ENCODE data around the gene TLR10. TPM values are rescaled to one million over a fixed set of nuclear protein-coding genes. Genes with fewer than 3 reads are reported as not detected.

TLR10 gene
- total RNA-seq, 1 experiment from 2014 or later, result 0.30 TPM

DNA sequence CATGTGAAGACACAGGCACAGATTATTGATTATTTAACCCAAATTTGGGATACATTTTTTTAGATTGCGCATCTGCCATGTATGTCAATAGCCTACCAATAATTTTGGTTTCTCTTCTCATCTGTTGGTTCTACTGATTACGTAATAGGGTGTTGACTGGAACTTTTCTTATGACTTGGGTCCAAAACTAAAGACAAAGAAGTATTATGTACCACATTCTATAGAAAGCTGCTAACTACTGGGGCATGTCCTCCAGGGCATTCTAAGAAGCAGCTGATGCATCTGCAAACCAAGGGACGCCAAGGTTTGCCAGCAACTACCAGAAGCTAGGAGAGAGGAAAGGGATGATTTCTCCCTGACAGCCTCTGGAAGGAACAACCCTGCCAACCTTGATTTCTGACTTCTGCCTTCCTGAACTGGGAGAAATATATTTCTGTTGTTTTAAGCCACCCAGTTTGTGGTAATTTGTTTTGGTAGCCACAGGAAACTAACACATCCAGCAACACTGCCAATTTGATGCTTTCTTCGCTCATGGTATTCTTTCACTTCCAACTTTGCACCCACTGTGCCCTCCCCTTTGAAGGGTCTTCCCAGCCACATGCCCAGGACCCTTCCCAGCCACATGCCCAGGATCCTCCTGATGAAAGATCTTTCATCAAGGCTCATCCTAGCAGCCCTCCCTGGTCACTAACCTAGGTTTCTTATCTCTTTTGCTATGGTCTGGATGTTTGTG lies 37.7 kb upstream of the TLR10 start:
- no peaks in the 10 kb centered on the region for H3K4me1 ChIP-seq (ENCODE audit: control insufficient read depth in 1 of 2, insufficient read depth in 2 of 2, low read length in 2 of 2)
- ChIA-PET CTCF (no interaction called here), POLR2A (no interaction called here), RAD21 (ENCODE audit: low non-redundant PET in 1 of 2, low total read pairs in 2 of 2, uncharacterized antibody in 2 of 2, unreplicated experiment in 2 of 2) (no interaction called here)
- H2AFZ ChIP-seq (ENCODE audit: low read depth, low read length, poor library complexity, severe bottlenecking), result no peak overlapping the region
- ATAC-seq (no peak), DNase-seq (ENCODE audit: low read depth, low spot score) (no peak)
- H3K9ac ChIP-seq (ENCODE audit: low read length), result no peak overlapping the region
- no peak overlapping the region for H3K4me3 ChIP-seq (replicated peaks in 1 of 2; ENCODE audit: low read depth in 1 of 2, low read length in 2 of 2)
- H3K27ac ChIP-seq (ENCODE audit: low read depth, low read length), result no peak overlapping the region
- no peaks in the 10 kb centered on the region for H4K20me1 ChIP-seq (ENCODE audit: insufficient read depth)
- intact Hi-C loops (cut with micrococcal nuclease), result no loop called here
- no peak overlapping the region for H3K4me2 ChIP-seq (ENCODE audit: low read length)
- BruUV-seq (replicated peaks), result no TSS peak
- H3K36me3 ChIP-seq (ENCODE audit: control insufficient read depth in 1 of 2, insufficient read depth in 2 of 2, low read length in 2 of 2), result no peaks in the 10 kb centered on the region
- H3K27me3 ChIP-seq (ENCODE audit: insufficient read depth, low read length), result no peaks in the 10 kb centered on the region
- no peaks in the 10 kb centered on the region for H3K9me3 ChIP-seq (ENCODE audit: control insufficient read depth in 1 of 2, insufficient read depth in 1 of 2, low read depth in 1 of 2, low read length in 2 of 2)
- H3K9me2 ChIP-seq (ENCODE audit: insufficient read depth), result no peaks in the 10 kb centered on the region
- no peaks in the 10 kb centered on the region for H3K79me2 ChIP-seq (ENCODE audit: insufficient read depth, low read length)
- TF ChIP-seq RAD21 (IDR thresholded peaks at IDR 0.05; ENCODE audit: low read depth) (no peak), ZBTB33 (IDR thresholded peaks at IDR 0.05; ENCODE audit: extremely low read depth, insufficient replicate concordance, low read length) (no peak), ZFX (IDR thresholded peaks at IDR 0.05) (no peak), EGR1 (IDR thresholded peaks at IDR 0.05; ENCODE audit: low read depth) (no peak), CBX3 (IDR thresholded peaks at IDR 0.05; ENCODE audit: low read depth) (no peak), POLR2AphosphoS5 (IDR thresholded peaks at IDR 0.05; ENCODE audit: low read depth, low read length) (no peak), TCF7L2 (IDR thresholded peaks at IDR 0.05; ENCODE audit: borderline replicate concordance, extremely low read depth, insufficient read depth, insufficient read length) (no peak), POLR2A (IDR thresholded peaks at IDR 0.05; ENCODE audit: borderline replicate concordance, extremely low read depth, insufficient read depth, insufficient read length) (no peak)
- TF ChIP-seq, protein P1, sequence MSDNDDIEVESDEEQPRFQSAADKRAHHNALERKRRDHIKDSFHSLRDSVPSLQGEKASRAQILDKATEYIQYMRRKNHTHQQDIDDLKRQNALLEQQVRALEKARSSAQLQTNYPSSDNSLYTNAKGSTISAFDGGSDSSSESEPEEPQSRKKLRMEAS (IDR thresholded peaks at IDR 0.05), result no peak
